CD14-positive monocyte (primary cell): ENCODE results near the gene SH3RF3. TPM values are rescaled to one million over a fixed set of nuclear protein-coding genes. Genes with fewer than 3 reads are reported as not detected.

Source experiments
- DNase-seq, 3 donors: peaks; one replicate each; pipeline ENCODE4 v3.0.0-alpha.2; 2011 to 2022
- H2AFZ ChIP-seq: 2 replicates; pipeline ENCODE4 v1.6.0; 2012; ENCODE audit warnings: mild to moderate bottlenecking, low read depth, low read length, inconsistent platforms; ENCODE audit not compliant: insufficient read depth, poor library complexity, severe bottlenecking
- H3K27ac ChIP-seq, 2 donors: 1 replicate in 1 of 2; 2 replicates in 1 of 2; pipeline ENCODE4 v1.5.1; 2012 to 2013; ENCODE audit warnings: low read length in 2 of 2, control low read depth in 1 of 2, inconsistent platforms in 1 of 2, low read depth in 1 of 2, mild to moderate bottlenecking in 1 of 2
- H3K27me3 ChIP-seq, 2 donors: one replicate each; pipeline versions ENCODE4 v1.6.0 to v1.6.1; 2011 to 2013; ENCODE audit warnings: low read length in 2 of 2; ENCODE audit not compliant: control insufficient read depth in 2 of 2, insufficient read depth in 2 of 2
- H3K36me3 ChIP-seq, 2 donors: replicated peaks in 1 of 2; 1 replicate in 1 of 2; 2 replicates in 1 of 2; pipeline versions ENCODE4 v1.5.1 to v1.6.1; 2012 to 2013; ENCODE audit warnings: low read length in 2 of 2, control low read depth in 1 of 2, inconsistent platforms in 1 of 2, mild to moderate bottlenecking in 1 of 2; ENCODE audit not compliant: insufficient read depth in 2 of 2, control insufficient read depth in 1 of 2
- H3K4me1 ChIP-seq, 2 donors: 1 replicate in 1 of 2; 2 replicates in 1 of 2; pipeline versions ENCODE4 v1.5.1 to v1.6.1; 2012 to 2013; ENCODE audit warnings: low read length in 2 of 2, control low read depth in 1 of 2, inconsistent platforms in 1 of 2, mild to moderate bottlenecking in 1 of 2, moderate library complexity in 1 of 2; ENCODE audit not compliant: insufficient read depth in 2 of 2, control insufficient read depth in 1 of 2
- H3K4me2 ChIP-seq: replicated peaks from 2 replicates; pipeline ENCODE3; 2012; ENCODE audit warnings: low read length, moderate library complexity, mild to moderate bottlenecking; ENCODE audit not compliant: poor library complexity, severe bottlenecking; ENCODE audit errors: extremely low read depth
- H3K4me3 ChIP-seq, 3 experiments: fragments of 200-600 bp in 1 of 3; sonication (generic) in 1 of 3; replicated peaks in 1 of 3; 1 replicate in 2 of 3; 2 replicates in 1 of 3; pipeline ENCODE4 v1.5.1; 2011 to 2013; ENCODE audit warnings: low read length in 3 of 3, mild to moderate bottlenecking in 3 of 3, control low read depth in 2 of 3, low read depth in 2 of 3, inconsistent platforms in 1 of 3, moderate library complexity in 1 of 3
- H3K79me2 ChIP-seq: 2 replicates; pipeline ENCODE4 v1.6.0; 2012; ENCODE audit warnings: mild to moderate bottlenecking, control low read depth, inconsistent platforms, low read length, moderate library complexity; ENCODE audit not compliant: insufficient read depth
- H3K9ac ChIP-seq: 2 replicates; pipeline ENCODE4 v1.6.0; 2017; ENCODE audit warnings: low read length, mild to moderate bottlenecking; ENCODE audit not compliant: insufficient read depth, poor library complexity, severe bottlenecking
- H3K9me3 ChIP-seq, 2 donors: replicated peaks in 1 of 2; 1 replicate in 1 of 2; 2 replicates in 1 of 2; pipeline versions ENCODE4 v1.5.1 to v1.6.1; 2012 to 2013; ENCODE audit warnings: low read length in 2 of 2, control low read depth in 1 of 2; ENCODE audit not compliant: control insufficient read depth in 1 of 2, insufficient read depth in 1 of 2
- H4K20me1 ChIP-seq: 2 replicates; pipeline ENCODE4 v1.6.0; 2012; ENCODE audit warnings: mild to moderate bottlenecking, low read length, control low read depth, moderate library complexity; ENCODE audit not compliant: insufficient read depth
- H3K27ac Mint-ChIP-seq, 7 donors: one replicate each; pipeline ENCODE4 v1.8.0; 2020; ENCODE audit warnings: mild to moderate bottlenecking in 7 of 7, mixed read lengths in 7 of 7, moderate library complexity in 6 of 7, inconsistent platforms in 2 of 7
- H3K27me3 Mint-ChIP-seq, 3 donors: one replicate each; pipeline ENCODE4 v1.8.0; 2021 to 2022; ENCODE audit warnings: low read depth in 3 of 3, mild to moderate bottlenecking in 3 of 3, mixed read lengths in 3 of 3, moderate library complexity in 3 of 3, inconsistent platforms in 1 of 3
- H3K36me3 Mint-ChIP-seq, 2 donors: one replicate each; pipeline ENCODE4 v1.8.0; 2020; ENCODE audit warnings: mixed read lengths in 2 of 2, inconsistent platforms in 1 of 2, mild to moderate bottlenecking in 1 of 2
- H3K4me1 Mint-ChIP-seq: one replicate; pipeline ENCODE4 v1.8.0; 2020; ENCODE audit warnings: mild to moderate bottlenecking, mixed read lengths
- H3K4me3 Mint-ChIP-seq, 2 donors: one replicate each; pipeline ENCODE4 v1.8.0; 2020; ENCODE audit warnings: mild to moderate bottlenecking in 2 of 2, mixed read lengths in 2 of 2, moderate library complexity in 1 of 2
- H3K9me3 Mint-ChIP-seq, 7 donors: one replicate each; pipeline ENCODE4 v1.8.0; 2020 to 2022; ENCODE audit warnings: mixed read lengths in 7 of 7, mild to moderate bottlenecking in 6 of 7, moderate library complexity in 6 of 7, inconsistent platforms in 2 of 7
- CTCF ChIP-seq: fragments of 200-600 bp; IDR thresholded peaks from one replicate; pipeline ENCODE4 v1.8.0; 2022; ENCODE audit warnings: antibody characterized with exemption, mild to moderate bottlenecking
- WGBS: methylation state at CpG from one replicate; pipeline ENCODE4 v1.1.5; 2013; ENCODE audit warnings: missing lambda C conversion rate; ENCODE audit not compliant: insufficient coverage; 5-methylcytosine and 5-hydroxymethylcytosine counted together
- intact Hi-C, 2 donors: fragments of 100-400 bp; cut with micrococcal nuclease; formaldehyde crosslinking; loops; one replicate each; pipeline versions ENCODE4 v1.15.0 to v1.15.1; 2023
- polyA plus RNA-seq, 3 donors: library from polyadenylated mRNA; depleted of rRNA in 1 of 3; unstranded in 2 of 3; stranded (reverse) in 1 of 3; fragments of 300-500 nt in 2 of 3; fragments of >200 nt in 1 of 3; fragmentation: Illumina TruSeq in 2 of 3; gene quantifications; 1 replicate in 2 of 3; 2 replicates in 1 of 3; pipeline ENCODE4 v1.2.3, GENCODE V29; 2012 to 2021

SH3RF3 gene
- polyA plus RNA-seq, 3 donors = 0.25 to 0.75 (median 0.34) TPM

DNA sequence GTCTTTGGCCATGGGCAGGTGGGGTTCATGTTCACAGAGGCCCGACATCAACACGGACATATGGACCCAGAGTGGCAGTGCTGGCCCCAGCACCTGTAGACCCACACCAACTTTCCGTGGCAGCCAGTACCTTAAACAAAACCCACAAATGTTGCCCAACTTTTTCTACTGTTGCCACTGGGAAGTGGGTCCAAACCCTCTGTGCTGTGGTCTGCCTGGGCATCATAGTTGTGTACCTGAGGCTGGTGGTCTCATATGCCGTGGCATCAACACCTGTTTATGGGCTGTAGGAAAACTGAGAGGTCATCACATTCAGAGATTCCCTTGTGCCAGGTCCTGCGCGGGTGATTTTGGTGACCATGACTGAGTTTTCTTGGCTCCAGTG, 79.9 kb downstream of the SH3RF3 start:
- H3K27me3 ChIP-seq = no peaks in the 10 kb centered on the region
- WGBS = 93% methylated on average over 3 of the region's 6 CpGs
- intact Hi-C loops = loop anchor here in 1 of 2 donors (10.0 kb wide), 1 partner anchor 46 kb away; no protein-coding TSS in a partner anchor
- peaks cover 0 to 5% of the 10 kb centered on the region in 2 donors for H3K9me3 ChIP-seq
- peaks cover 45% of the 10 kb centered on the region for H3K4me1 Mint-ChIP-seq
- no peak overlapping the region for H3K27ac ChIP-seq
- no peak overlapping the region for H3K4me3 Mint-ChIP-seq
- H3K36me3 ChIP-seq = no peaks in the 10 kb centered on the region
- H3K4me3 ChIP-seq = no peak overlapping the region
- no peak for TF ChIP-seq CTCF
- no peak for DNase-seq
- H3K79me2 ChIP-seq = no peaks in the 10 kb centered on the region
- H3K9ac ChIP-seq = no peak overlapping the region
- H3K4me2 ChIP-seq = no peak overlapping the region
- peaks cover 0 to 11% of the 10 kb centered on the region in 2 donors for H3K36me3 Mint-ChIP-seq
- H3K27me3 Mint-ChIP-seq = peaks cover 8 to 11% (median 8%) of the 10 kb centered on the region in 3 donors
- H4K20me1 ChIP-seq = no peaks in the 10 kb centered on the region
- H3K27ac Mint-ChIP-seq = peak overlapping the region in 1 of 7 donors; percentile 30
- peaks cover 1 to 8% (median 6%) of the 10 kb centered on the region in 7 donors for H3K9me3 Mint-ChIP-seq
- H3K4me1 ChIP-seq = peaks cover 33 to 38% of the 10 kb centered on the region in 2 donors
- H2AFZ ChIP-seq = no peak overlapping the region

DNA sequence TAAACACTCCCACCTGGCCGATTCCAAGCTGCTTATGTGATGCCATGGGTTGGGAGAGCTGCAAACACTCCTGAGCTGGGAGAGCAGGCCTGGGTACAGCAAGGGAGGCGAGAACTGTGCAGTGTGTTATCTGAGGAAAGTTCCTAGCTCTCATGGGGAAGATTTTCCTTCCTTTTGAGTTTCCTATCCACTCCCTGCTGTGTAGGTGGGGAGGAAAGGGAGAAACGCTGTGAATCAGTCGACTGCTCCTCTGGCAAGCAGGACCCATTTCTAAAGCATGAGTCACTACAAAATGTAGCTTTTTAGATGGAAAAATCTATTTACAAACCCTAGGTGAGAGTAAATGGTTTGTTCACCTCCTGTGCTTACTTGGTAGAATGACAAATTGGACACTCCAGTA, 80.4 kb downstream of the SH3RF3 start:
- Mint-ChIP-seq H3K4me3 (no peak overlapping the region), H3K36me3 (peaks cover 2 to 14% of the 10 kb centered on the region in 2 donors), H3K27ac (no peak overlapping the region), H3K27me3 (peaks cover 8 to 13% (median 10%) of the 10 kb centered on the region in 3 donors), H3K4me1 (peaks cover 50% of the 10 kb centered on the region), H3K9me3 (peaks cover 1 to 8% (median 6%) of the 10 kb centered on the region in 7 donors)
- no peak overlapping the region for H3K27ac ChIP-seq
- intact Hi-C loops = loop anchor here in 1 of 2 donors (10.0 kb wide), 1 partner anchor 45 kb away; no protein-coding TSS in a partner anchor
- no peaks in the 10 kb centered on the region for H3K79me2 ChIP-seq
- no peak for TF ChIP-seq CTCF
- no peak overlapping the region for H3K4me3 ChIP-seq
- no peak overlapping the region for H2AFZ ChIP-seq
- peaks cover 0 to 5% of the 10 kb centered on the region in 2 donors for H3K9me3 ChIP-seq
- WGBS = 100% methylated on average over 1 of the region's 4 CpGs
- H3K36me3 ChIP-seq = no peaks in the 10 kb centered on the region
- no peaks in the 10 kb centered on the region for H4K20me1 ChIP-seq
- no peaks in the 10 kb centered on the region for H3K27me3 ChIP-seq
- H3K9ac ChIP-seq = no peak overlapping the region
- no peak overlapping the region for H3K4me2 ChIP-seq
- peaks cover 38 to 43% of the 10 kb centered on the region in 2 donors for H3K4me1 ChIP-seq
- DNase-seq = no peak
